Fibroblast of skin of abdomen (primary cell): ENCODE data around the gene PPOX. TPM values are rescaled to one million over a fixed set of nuclear protein-coding genes. Genes with fewer than 3 reads are reported as not detected.
A peak's percentile ranks its signal among the peaks of the same experiment; 100 is the strongest.

Experiments
- DNase-seq: peaks from one replicate; pipeline ENCODE4 v3.0.0-alpha.2; 2013
- polyA plus RNA-seq, 2 experiments: library from polyadenylated mRNA; unstranded; fragments of 120-200 nt; gene quantifications; one replicate each; pipeline ENCODE4 v1.2.1, GENCODE V29; 2013; ENCODE audit not compliant: insufficient read length in 2 of 2

PPOX gene
- 12.1 TPM for polyA plus RNA-seq (2013, experiment 1 of 2; ENCODE audit: insufficient read length)
- 13.1 TPM for polyA plus RNA-seq (2013, experiment 2 of 2; ENCODE audit: insufficient read length)

GRCh38 chr1:161165742-161166668, at the start of gene PPOX:
TSS of gene PPOX (plus strand) at chr1:161166426. CDS start at chr1:161166848, 422 bp downstream.
- DNase-seq = peak; percentile 97

GRCh38 chr1:161117759-161118581, 48.3 kb upstream of the PPOX start, which contains the start of the genes NIT1 and PFDN2:
TSS of gene NIT1 (plus strand) at chr1:161118105. CDS start at chr1:161118177, 72 bp downstream.
TSS of gene PFDN2 (minus strand) at chr1:161118037. CDS start at chr1:161118026, 11 bp downstream.
- peak; percentile 80 for DNase-seq

- DNase-seq = peak; percentile 67
Observed at GRCh38 chr1:161119092-161119903, 46.9 kb upstream of the PPOX start.

- DNase-seq = no peak
Observed at GRCh38 chr1:161121042-161121650, 45.1 kb upstream of the PPOX start.

GRCh38 chr1:161121834-161122233, 44.4 kb upstream of the PPOX start:
- no peak for DNase-seq

DNA sequence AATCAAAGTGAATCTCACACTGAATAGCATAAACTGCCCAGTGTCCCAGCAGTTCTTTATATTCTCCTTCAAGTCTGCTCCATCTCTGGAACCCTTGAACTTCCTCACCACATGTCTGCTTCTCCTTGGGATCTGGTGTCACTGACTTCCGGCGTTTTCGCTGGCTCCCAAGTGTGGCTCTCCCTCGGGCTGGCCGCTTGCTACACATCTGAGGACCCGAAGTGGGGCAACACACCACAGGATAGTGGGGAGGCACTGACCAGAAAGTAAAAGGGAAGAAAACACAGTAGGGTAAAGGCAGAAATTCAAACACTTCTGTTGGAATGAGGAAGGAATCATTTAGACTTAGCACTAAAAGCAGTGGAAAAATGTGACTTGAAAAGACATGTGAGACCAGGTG, 43.3 kb upstream of the PPOX start:
- no peak for DNase-seq

GRCh38 chr1:161127649-161128048, 38.6 kb upstream of the PPOX start:
- no peak for DNase-seq

GRCh38 chr1:161128591-161129420, 37.4 kb upstream of the PPOX start:
- no peak for DNase-seq

- no peak for DNase-seq
Observed at GRCh38 chr1:161130266-161130665, 36.0 kb upstream of the PPOX start.

DNA sequence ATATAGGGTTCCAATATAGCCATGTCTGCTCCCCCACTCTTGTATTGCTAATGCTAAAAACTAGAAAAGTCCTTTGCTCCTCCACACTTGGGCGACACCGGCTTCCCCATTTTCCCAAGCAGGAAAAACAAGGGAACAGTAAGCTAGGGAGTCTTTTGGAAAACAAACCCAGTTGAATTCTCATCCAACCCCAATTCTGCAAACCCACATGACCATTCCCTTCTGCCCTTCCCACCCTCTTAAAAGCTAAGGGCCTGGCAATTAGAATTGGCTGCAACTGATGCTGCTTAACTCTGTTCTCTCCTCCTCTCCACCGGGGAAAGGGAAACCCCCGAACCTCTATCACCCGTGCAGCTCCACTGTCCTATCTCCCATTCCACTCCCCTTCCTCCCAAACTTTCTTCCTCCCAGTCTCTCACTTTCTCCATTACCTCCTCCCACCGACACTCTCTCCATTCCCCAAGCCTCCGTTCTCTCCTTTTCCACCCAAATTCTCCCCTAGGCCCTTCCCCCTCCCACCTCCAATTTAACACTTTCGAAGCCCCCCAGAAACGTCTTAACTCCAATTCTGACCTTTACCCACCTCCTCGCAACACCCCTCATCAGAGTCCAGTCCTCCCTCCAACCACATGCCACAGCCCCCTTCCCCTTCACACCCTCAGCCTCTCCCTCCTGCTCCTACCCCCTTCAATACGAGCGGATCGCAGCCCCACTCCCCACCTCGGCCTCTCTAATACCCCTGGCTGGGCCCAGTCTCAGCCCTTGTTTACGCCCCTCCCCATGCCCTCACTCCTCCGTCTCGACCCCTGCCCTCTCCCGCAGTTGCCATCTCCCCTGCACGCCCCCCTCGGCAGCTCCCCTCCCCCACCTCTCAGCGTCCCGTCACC, 34.5 kb upstream of the PPOX start:
- DNase-seq = no peak

DNA sequence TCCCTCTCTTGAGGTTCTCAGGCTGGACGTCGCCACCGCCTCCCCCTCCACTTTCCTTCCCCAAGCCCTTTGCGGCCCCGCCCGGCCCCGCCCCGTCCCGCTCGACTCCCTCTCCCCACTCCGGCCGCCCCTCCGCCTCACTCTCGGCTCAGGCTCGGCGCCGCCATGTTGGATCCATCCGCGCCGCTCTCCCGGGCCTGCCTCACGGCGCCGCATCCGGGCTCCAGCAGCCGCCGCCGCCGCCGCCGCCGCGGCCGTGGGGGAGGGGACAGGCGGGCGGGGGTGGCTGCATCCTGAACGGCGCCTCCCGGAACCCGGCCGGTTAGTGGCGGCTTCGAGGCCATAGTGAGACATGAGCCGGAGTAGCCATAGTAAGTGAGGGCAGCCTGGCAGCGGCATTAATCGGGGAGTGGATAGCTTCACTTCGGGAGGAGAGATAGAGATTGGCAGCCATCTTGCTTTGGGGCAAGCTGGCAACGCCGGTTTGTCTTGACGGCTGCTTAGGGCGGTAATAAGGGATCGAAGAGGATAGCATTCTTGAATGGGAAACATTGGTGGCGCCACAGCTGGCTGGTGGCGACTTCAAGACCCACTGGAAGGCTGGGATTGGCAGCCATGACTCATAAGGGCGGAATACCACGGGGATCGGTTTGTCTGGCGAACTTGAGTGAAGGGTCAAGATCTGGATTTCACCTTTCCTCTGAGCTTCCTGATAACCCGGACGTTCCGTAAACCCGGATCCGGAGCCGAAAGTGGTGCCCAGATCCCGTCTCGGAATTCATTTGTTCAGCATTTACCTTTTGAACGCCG, 33.6 kb upstream of the PPOX start, which contains the start of gene DEDD:
TSS of gene DEDD (minus strand) at position 258 of the 810 bp plus-strand sequence. CDS start 8,205 bp downstream, outside the sequence.
- peak; percentile 98 for DNase-seq

DNA sequence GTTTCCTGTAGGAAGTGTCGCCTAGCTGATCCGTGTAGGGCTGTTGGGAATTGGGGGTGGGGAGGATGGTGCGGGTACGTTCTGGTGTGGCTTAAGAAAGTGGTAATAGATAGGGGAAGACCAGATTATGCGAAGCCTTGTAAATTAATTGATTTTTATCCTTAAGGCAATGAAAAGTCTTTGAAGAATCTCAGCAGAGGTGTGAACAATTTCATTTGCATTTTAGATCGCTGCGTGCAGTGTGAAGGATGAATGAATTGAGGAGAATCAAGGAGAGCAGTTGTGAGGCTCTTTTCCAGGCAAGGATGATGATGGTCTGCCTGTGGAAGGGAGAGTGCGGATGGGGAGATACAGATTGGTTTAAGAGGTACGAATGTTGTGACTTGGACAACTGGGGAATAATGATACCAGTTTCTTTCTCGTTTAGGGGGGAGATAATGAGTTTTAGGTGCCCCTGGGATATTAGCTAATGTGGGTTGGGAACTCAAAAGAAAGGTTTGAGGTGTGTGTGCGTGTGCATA, 32.9 kb upstream of the PPOX start:
- DNase-seq = no peak

DNA sequence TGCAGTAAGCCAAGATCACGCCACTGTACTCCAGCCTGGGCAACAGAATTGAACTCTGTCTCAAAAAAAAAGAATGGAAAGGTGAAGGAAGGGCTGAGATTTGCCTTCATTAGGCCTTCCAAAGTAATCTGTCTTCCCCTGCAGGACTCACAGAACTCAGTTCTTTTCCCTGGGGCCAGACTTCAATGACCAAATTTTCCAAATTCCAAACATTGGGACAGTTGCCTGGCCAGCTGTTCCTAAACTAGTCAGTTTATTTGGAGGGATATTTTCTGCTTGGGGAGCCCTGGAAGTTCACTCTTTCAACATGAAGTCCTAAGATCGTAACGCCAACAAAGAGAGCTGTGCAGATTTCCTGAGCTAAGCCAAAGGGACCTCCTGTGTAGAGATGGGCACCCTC, 28.3 kb upstream of the PPOX start:
- no peak for DNase-seq

- no peak for DNase-seq
Observed at GRCh38 chr1:161138431-161138830, 27.8 kb upstream of the PPOX start.

DNA sequence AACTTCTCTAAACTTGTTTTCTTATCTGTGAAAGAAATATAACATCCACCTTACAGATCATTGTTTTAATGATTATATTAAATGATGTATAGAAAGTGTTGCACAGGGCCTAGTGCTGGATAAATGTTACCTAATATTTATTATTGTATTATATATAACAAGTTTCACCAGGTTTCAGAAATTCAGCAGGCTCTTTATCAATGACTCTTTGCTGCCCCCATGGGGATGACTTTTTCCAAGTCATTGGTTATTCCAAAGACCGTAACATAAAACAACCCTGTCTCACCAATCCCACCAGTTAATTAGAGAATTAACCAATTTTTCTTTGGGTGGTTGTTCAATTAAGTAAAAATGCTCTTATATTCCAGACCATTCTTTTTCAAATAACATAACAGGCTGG, 26.5 kb upstream of the PPOX start:
- peak; percentile 49 for DNase-seq

- no peak for DNase-seq
Observed at GRCh38 chr1:161140755-161141400, 25.3 kb upstream of the PPOX start.

GRCh38 chr1:161145832-161146231, 20.4 kb upstream of the PPOX start:
- no peak for DNase-seq

DNA sequence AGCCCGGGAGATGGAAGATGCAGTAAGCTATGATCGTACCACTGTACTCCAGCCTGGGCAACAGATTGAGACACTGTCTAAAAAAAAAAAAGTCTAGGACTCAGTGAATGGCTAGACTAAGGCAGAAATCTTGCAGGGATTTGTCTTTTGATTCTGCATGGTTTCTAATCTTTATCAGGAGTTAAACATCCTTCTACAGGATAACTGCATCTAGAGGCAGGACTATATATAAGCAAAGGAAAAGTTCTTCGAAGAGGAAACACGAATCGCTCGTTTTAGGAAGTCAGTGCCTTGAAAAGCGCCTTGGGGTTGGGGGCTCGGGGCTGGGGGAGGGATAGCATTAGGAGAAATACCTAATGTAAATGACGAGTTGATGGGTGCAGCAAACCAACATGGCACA, 13.1 kb upstream of the PPOX start:
- no peak for DNase-seq
